MG63 (cell line): ENCODE results near the gene WSCD2. TPM values are rescaled to one million over a fixed set of nuclear protein-coding genes. Genes with fewer than 3 reads are reported as not detected.

Source experiments
- DNase-seq: peaks from one replicate; pipeline ENCODE4 v3.0.0-alpha.2; 2020
- H3K27me3 ChIP-seq: fragments of 250-450 bp; sonication (Bioruptor Pico); 2 replicates; pipeline ENCODE4 v1.5.1; 2020; ENCODE audit warnings: mild to moderate bottlenecking, moderate library complexity
- H3K36me3 ChIP-seq: fragments of 250-450 bp; sonication (Bioruptor Pico); 2 replicates; pipeline ENCODE4 v1.5.1; 2020; ENCODE audit warnings: mild to moderate bottlenecking, moderate library complexity
- H3K4me3 ChIP-seq: fragments of 250-450 bp; sonication (Bioruptor Pico); 2 replicates; pipeline ENCODE4 v1.5.1; 2020; ENCODE audit warnings: mild to moderate bottlenecking, moderate library complexity
- H3K9me3 ChIP-seq: fragments of 250-450 bp; sonication (Bioruptor Pico); 2 replicates; pipeline ENCODE4 v1.5.1; 2020; ENCODE audit warnings: mild to moderate bottlenecking, moderate library complexity
- total RNA-seq: library from RNA; depleted of rRNA; stranded (reverse); fragments of >200 nt; shearing (Covaris generic); gene quantifications from 2 replicates; pipeline ENCODE4 v1.2.3, GENCODE V29; 2014; ENCODE audit warnings: low replicate concordance

Gene WSCD2
- total RNA-seq, 1 experiment from 2014 or later: not detected

GRCh38 chr12:108241986-108242703 lies 113.1 kb downstream of the WSCD2 start:
- H3K4me3 ChIP-seq: no peak overlapping the region
- no peaks in the 10 kb centered on the region for H3K27me3 ChIP-seq
- no peak for DNase-seq
- no peaks in the 10 kb centered on the region for H3K36me3 ChIP-seq
- no peaks in the 10 kb centered on the region for H3K9me3 ChIP-seq

GRCh38 chr12:108247130-108247529 lies 118.0 kb downstream of the WSCD2 start:
- no peaks in the 10 kb centered on the region for H3K36me3 ChIP-seq

GRCh38 chr12:108248011-108248410 lies 118.9 kb downstream of the WSCD2 start:
- Histone ChIP-seq H3K9me3 (no peaks in the 10 kb centered on the region), H3K27me3 (no peaks in the 10 kb centered on the region), H3K36me3 (no peaks in the 10 kb centered on the region), H3K4me3 (no peak overlapping the region)
- DNase-seq: no peak

More at GRCh38 chr12:108247130-108247529, 118.0 kb downstream of the WSCD2 start:
- no peaks in the 10 kb centered on the region for H3K27me3 ChIP-seq
- no peak for DNase-seq
- H3K9me3 ChIP-seq: no peaks in the 10 kb centered on the region
- no peak overlapping the region for H3K4me3 ChIP-seq

- H3K4me3 ChIP-seq: no peak overlapping the region
- H3K36me3 ChIP-seq: no peaks in the 10 kb centered on the region
- DNase-seq: no peak
- no peaks in the 10 kb centered on the region for H3K27me3 ChIP-seq
- H3K9me3 ChIP-seq: no peaks in the 10 kb centered on the region
Measured at GRCh38 chr12:108252523-108252922, 123.4 kb downstream of the WSCD2 start.

GRCh38 chr12:108253540-108253939 lies 124.5 kb downstream of the WSCD2 start:
- no peak overlapping the region for H3K4me3 ChIP-seq
- no peaks in the 10 kb centered on the region for H3K27me3 ChIP-seq
- DNase-seq: no peak
- H3K36me3 ChIP-seq: no peaks in the 10 kb centered on the region
- no peaks in the 10 kb centered on the region for H3K9me3 ChIP-seq

GRCh38 chr12:108254030-108254429 lies 124.9 kb downstream of the WSCD2 start:
- Histone ChIP-seq H3K36me3 (no peaks in the 10 kb centered on the region), H3K4me3 (no peak overlapping the region), H3K27me3 (no peaks in the 10 kb centered on the region), H3K9me3 (no peaks in the 10 kb centered on the region)
- DNase-seq: no peak

GRCh38 chr12:108254517-108255251 lies 125.6 kb downstream of the WSCD2 start:
- Histone ChIP-seq H3K36me3 (no peaks in the 10 kb centered on the region), H3K27me3 (no peaks in the 10 kb centered on the region), H3K9me3 (no peaks in the 10 kb centered on the region; the same call in 1 of the 2 replicates), H3K4me3 (no peak overlapping the region)
- DNase-seq: no peak

GRCh38 chr12:108255252-108255602 lies 126.1 kb downstream of the WSCD2 start:
- Histone ChIP-seq H3K36me3 (no peaks in the 10 kb centered on the region), H3K9me3 (peaks cover 3% of the 10 kb centered on the region; the same call in 1 of the 2 replicates), H3K27me3 (no peaks in the 10 kb centered on the region), H3K4me3 (no peak overlapping the region)
- DNase-seq: no peak

- Histone ChIP-seq H3K4me3 (no peak overlapping the region), H3K27me3 (no peaks in the 10 kb centered on the region), H3K36me3 (no peaks in the 10 kb centered on the region), H3K9me3 (peaks cover 18% of the 10 kb centered on the region)
- DNase-seq: no peak
Measured at GRCh38 chr12:108257004-108257403, 127.9 kb downstream of the WSCD2 start.

GRCh38 chr12:108257610-108258106 lies 128.6 kb downstream of the WSCD2 start:
- DNase-seq: no peak
- Histone ChIP-seq H3K4me3 (no peak overlapping the region), H3K36me3 (no peaks in the 10 kb centered on the region), H3K9me3 (peaks cover 18% of the 10 kb centered on the region), H3K27me3 (no peaks in the 10 kb centered on the region)

GRCh38 chr12:108260039-108260438 lies 131.0 kb downstream of the WSCD2 start:
- H3K36me3 ChIP-seq: no peaks in the 10 kb centered on the region
- no peaks in the 10 kb centered on the region for H3K27me3 ChIP-seq
- no peak for DNase-seq
- H3K4me3 ChIP-seq: no peak overlapping the region
- peaks cover 18% of the 10 kb centered on the region for H3K9me3 ChIP-seq

- DNase-seq: no peak
- Histone ChIP-seq H3K36me3 (no peaks in the 10 kb centered on the region), H3K27me3 (no peaks in the 10 kb centered on the region), H3K9me3 (peaks cover 18% of the 10 kb centered on the region), H3K4me3 (no peak overlapping the region)
Measured at GRCh38 chr12:108260969-108261368, 131.9 kb downstream of the WSCD2 start.

- no peak for DNase-seq
- H3K36me3 ChIP-seq: no peaks in the 10 kb centered on the region
- H3K9me3 ChIP-seq: peaks cover 13% of the 10 kb centered on the region
- H3K27me3 ChIP-seq: no peaks in the 10 kb centered on the region
- H3K4me3 ChIP-seq: no peak overlapping the region
Measured at GRCh38 chr12:108265505-108265904, 136.4 kb downstream of the WSCD2 start.

GRCh38 chr12:108266131-108266530 lies 137.0 kb downstream of the WSCD2 start:
- H3K4me3 ChIP-seq: no peak overlapping the region
- H3K9me3 ChIP-seq: peaks cover 6% of the 10 kb centered on the region; the same call in 1 of the 2 replicates
- H3K36me3 ChIP-seq: no peaks in the 10 kb centered on the region
- H3K27me3 ChIP-seq: no peaks in the 10 kb centered on the region
- no peak for DNase-seq

GRCh38 chr12:108267450-108267849 lies 138.4 kb downstream of the WSCD2 start:
- H3K36me3 ChIP-seq: no peaks in the 10 kb centered on the region
- no peaks in the 10 kb centered on the region for H3K9me3 ChIP-seq
- H3K27me3 ChIP-seq: no peaks in the 10 kb centered on the region
- DNase-seq: no peak
- no peak overlapping the region for H3K4me3 ChIP-seq

GRCh38 chr12:108268397-108268796 lies 139.3 kb downstream of the WSCD2 start:
- Histone ChIP-seq H3K9me3 (no peaks in the 10 kb centered on the region), H3K4me3 (no peak overlapping the region), H3K27me3 (no peaks in the 10 kb centered on the region), H3K36me3 (no peaks in the 10 kb centered on the region)
- DNase-seq: no peak

- no peak for DNase-seq
- Histone ChIP-seq H3K4me3 (no peak overlapping the region), H3K27me3 (no peaks in the 10 kb centered on the region), H3K36me3 (no peaks in the 10 kb centered on the region), H3K9me3 (no peaks in the 10 kb centered on the region)
Measured at GRCh38 chr12:108269224-108269623, 140.1 kb downstream of the WSCD2 start.
